ENCODE data around the gene MDN1.

MDN1 gene

GRCh38 chr6:89819336-89820130 lies at the start of gene MDN1:
TSS of gene MDN1 (minus strand) at chr6:89819794. CDS start at chr6:89819607, 187 bp downstream.
- no peaks in the 10 kb centered on the region for H3K9me3 ChIP-seq (ENCODE audit: severe bottlenecking)
- peak; percentile 96 for ATAC-seq (ENCODE audit: low read depth)

GRCh38 chr6:89866024-89866678 lies 46.6 kb upstream of the MDN1 start:
- no peak for ATAC-seq (ENCODE audit: low read depth)
- H3K27me3 ChIP-seq (ENCODE audit: insufficient read depth, poor library complexity, severe bottlenecking): no peaks in the 10 kb centered on the region
- no peak overlapping the region for H3K4me3 ChIP-seq (ENCODE audit: severe bottlenecking)
- no peaks in the 10 kb centered on the region for H3K4me1 ChIP-seq (ENCODE audit: insufficient read depth, poor library complexity, severe bottlenecking)
- TF ChIP-seq CTCF (IDR thresholded peaks at IDR 0.05; ENCODE audit: poor library complexity, severe bottlenecking): no peak
- no peak for DNase-seq (ENCODE audit: low spot score)
- H3K27ac ChIP-seq (ENCODE audit: poor library complexity, severe bottlenecking): no peak overlapping the region
- H3K9me3 ChIP-seq (ENCODE audit: severe bottlenecking): no peaks in the 10 kb centered on the region
- peaks cover 84% of the 10 kb centered on the region for H3K36me3 ChIP-seq (ENCODE audit: low read depth)

More at GRCh38 chr6:89819336-89820130, at the start of gene MDN1:
- peak within 1 kb of the TSS; percentile 69 for H3K27ac ChIP-seq (ENCODE audit: poor library complexity, severe bottlenecking)
- TF ChIP-seq CTCF (IDR thresholded peaks at IDR 0.05; ENCODE audit: poor library complexity, severe bottlenecking): no peak
- H3K4me1 ChIP-seq (ENCODE audit: insufficient read depth, poor library complexity, severe bottlenecking): no peaks in the 10 kb centered on the region
- DNase-seq (ENCODE audit: low spot score): peak; percentile 90
- no peaks in the 10 kb centered on the region for H3K27me3 ChIP-seq (ENCODE audit: insufficient read depth, poor library complexity, severe bottlenecking)
- H3K36me3 ChIP-seq (ENCODE audit: low read depth): 0 out of 2 replicates have a peak, but pooled peaks cover 8% of the 10 kb centered on the region
- H3K4me3 ChIP-seq (ENCODE audit: severe bottlenecking): peak within 1 kb of the TSS; percentile 61

- no peaks in the 10 kb centered on the region for H3K27me3 ChIP-seq (ENCODE audit: insufficient read depth, poor library complexity, severe bottlenecking)
- no peak overlapping the region for H3K27ac ChIP-seq (ENCODE audit: poor library complexity, severe bottlenecking)
- no peak for ATAC-seq (ENCODE audit: low read depth)
- H3K36me3 ChIP-seq (ENCODE audit: low read depth): peaks cover 92% of the 10 kb centered on the region
- no peak for DNase-seq (ENCODE audit: low spot score)
- no peak overlapping the region for H3K4me3 ChIP-seq (ENCODE audit: severe bottlenecking)
- no peaks in the 10 kb centered on the region for H3K9me3 ChIP-seq (ENCODE audit: severe bottlenecking)
- H3K4me1 ChIP-seq (ENCODE audit: insufficient read depth, poor library complexity, severe bottlenecking): no peaks in the 10 kb centered on the region
- TF ChIP-seq CTCF (IDR thresholded peaks at IDR 0.05; ENCODE audit: poor library complexity, severe bottlenecking): no peak
Observed at GRCh38 chr6:89862698-89863097, 43.1 kb upstream of the MDN1 start.

GRCh38 chr6:89862273-89862672 lies 42.7 kb upstream of the MDN1 start:
- Histone ChIP-seq H3K4me3 (ENCODE audit: severe bottlenecking) (no peak overlapping the region), H3K4me1 (ENCODE audit: insufficient read depth, poor library complexity, severe bottlenecking) (no peaks in the 10 kb centered on the region), H3K27me3 (ENCODE audit: insufficient read depth, poor library complexity, severe bottlenecking) (no peaks in the 10 kb centered on the region), H3K36me3 (ENCODE audit: low read depth) (peaks cover 91% of the 10 kb centered on the region), H3K9me3 (ENCODE audit: severe bottlenecking) (no peaks in the 10 kb centered on the region), H3K27ac (ENCODE audit: poor library complexity, severe bottlenecking) (no peak overlapping the region)
- no peak for TF ChIP-seq CTCF (IDR thresholded peaks at IDR 0.05; ENCODE audit: poor library complexity, severe bottlenecking)
- DNase-seq (ENCODE audit: low spot score): no peak
- ATAC-seq (ENCODE audit: low read depth): no peak
